K562 (cell line): ENCODE measurements around the gene EPN3. TPM values are rescaled to one million over a fixed set of nuclear protein-coding genes. Genes with fewer than 3 reads are reported as not detected.

ENCODE experiments used
- ELF4 ChIP-seq: fragments of 450-650 bp; formaldehyde crosslinking; IDR thresholded peaks from 2 replicates; pipeline ENCODE4 v1.4.0; 2022; ENCODE audit warnings: missing genetic modification characterization
- GABPA ChIP-seq: fragments of 200-800 bp; sonication (Bioruptor generic); conservative IDR thresholded peaks from 2 replicates; pipeline ENCODE4 v1.6.1; 2016; ENCODE audit warnings: low read depth, missing genetic modification characterization, missing compliant biosample characterization
- OTX1 ChIP-seq: fragments of 450-650 bp; formaldehyde crosslinking; IDR thresholded peaks from 2 replicates; pipeline ENCODE4 v1.4.0; 2022; ENCODE audit warnings: mild to moderate bottlenecking
- RBM17 ChIP-seq: fragments of 200-400 bp; formaldehyde crosslinking; IDR thresholded peaks from 2 replicates; pipeline ENCODE4 v1.6.1; 2017; ENCODE audit warnings: low read depth, mild to moderate bottlenecking, low read length, borderline replicate concordance
- SMARCE1 ChIP-seq: fragments of 450-650 bp; IDR thresholded peaks from 2 replicates; pipeline ENCODE4 v1.7.1; 2016; ENCODE audit warnings: mild to moderate bottlenecking
- polyA plus RNA-seq, 8 experiments: library from polyadenylated mRNA; depleted of rRNA in 4 of 8; stranded (reverse) in 5 of 8; unstranded in 3 of 8; fragments of >200 nt; fragmentation: Nextera tagmentation in 2 of 8; fragmentation: Illumina TruSeq in 1 of 8; extraction: Ambion mirVana in 2 of 8; extraction: Trizol in 1 of 8; gene quantifications; 2 replicates each; pipeline versions ENCODE4 v1.2.1 to v1.2.3, GENCODE V29; 2011 to 2014; ENCODE audit warnings: inconsistent platforms in 1 of 8, missing spikeins in 1 of 8
- total RNA-seq, 7 experiments: library from RNA; depleted of rRNA in 6 of 7; stranded (reverse); fragments of >200 nt in 6 of 7; fragmentation: Illumina TruSeq in 2 of 7; extraction: Trizol in 2 of 7; gene quantifications; 2 replicates each; pipeline versions ENCODE4 v1.2.1 to v1.2.3, GENCODE V29; 2011 to 2021; ENCODE audit warnings: low replicate concordance in 1 of 7
- TF ChIP-seq, protein P1 (sequence below): sonication (generic); formaldehyde crosslinking; IDR thresholded peaks from 2 replicates; pipeline ENCODE4 v1.8.0; 2023; ENCODE audit warnings: mild to moderate bottlenecking, missing genetic modification reagents
- TF ChIP-seq, protein P2 (sequence below): fragments of 250-450 bp; sonication (Bioruptor Pico); IDR thresholded peaks from 2 replicates; pipeline ENCODE4 v1.5.0; 2021; ENCODE audit warnings: mild to moderate bottlenecking, borderline replicate concordance

Gene EPN3
- total and polyA plus RNA-seq, 9 of the 15 experiments (the other 6 are each of a cell fraction or from before 2014, with no cell fraction given), result 0.16 TPM; not detected in 8

DNA sequence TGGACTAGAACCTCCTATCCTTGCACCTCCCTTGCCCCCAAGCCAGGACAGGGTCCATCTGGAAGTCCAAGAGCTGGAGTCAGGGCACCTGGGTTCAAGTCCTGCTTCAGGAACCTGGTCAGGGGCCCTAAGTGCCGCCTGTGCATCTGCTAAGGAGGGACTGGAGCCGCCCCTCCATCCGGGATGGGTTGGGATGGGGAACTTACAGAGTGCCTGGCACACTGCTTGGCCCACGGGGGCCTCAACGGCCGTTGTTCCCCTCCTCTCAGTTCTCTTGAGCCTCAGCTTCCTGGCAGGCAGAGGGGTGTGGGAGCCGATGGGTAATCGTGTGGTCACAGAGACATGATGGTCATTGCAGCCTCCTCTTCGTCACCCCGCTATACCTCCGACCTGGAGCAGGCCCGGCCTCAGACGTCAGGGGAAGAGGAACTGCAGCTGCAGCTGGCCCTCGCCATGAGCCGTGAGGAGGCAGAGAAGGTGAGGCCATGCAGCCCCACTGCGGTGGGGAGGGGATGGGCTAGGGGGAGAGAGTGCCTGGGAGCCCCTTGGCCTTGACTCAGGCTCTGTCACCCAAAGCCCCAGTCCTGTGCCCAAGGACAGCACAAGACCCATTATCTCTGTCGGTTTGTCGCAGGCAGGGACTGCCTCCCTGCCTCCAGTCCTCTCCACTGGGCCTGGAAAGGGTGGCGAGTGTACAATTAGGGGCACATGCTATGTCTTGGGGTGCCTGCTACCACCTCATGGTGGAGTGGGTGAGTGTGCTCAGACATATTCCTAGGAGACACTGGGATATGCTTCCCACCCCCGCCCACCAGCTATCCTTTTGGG lies 5.4 kb downstream of the EPN3 start (continued):
- TF ChIP-seq, protein P1, sequence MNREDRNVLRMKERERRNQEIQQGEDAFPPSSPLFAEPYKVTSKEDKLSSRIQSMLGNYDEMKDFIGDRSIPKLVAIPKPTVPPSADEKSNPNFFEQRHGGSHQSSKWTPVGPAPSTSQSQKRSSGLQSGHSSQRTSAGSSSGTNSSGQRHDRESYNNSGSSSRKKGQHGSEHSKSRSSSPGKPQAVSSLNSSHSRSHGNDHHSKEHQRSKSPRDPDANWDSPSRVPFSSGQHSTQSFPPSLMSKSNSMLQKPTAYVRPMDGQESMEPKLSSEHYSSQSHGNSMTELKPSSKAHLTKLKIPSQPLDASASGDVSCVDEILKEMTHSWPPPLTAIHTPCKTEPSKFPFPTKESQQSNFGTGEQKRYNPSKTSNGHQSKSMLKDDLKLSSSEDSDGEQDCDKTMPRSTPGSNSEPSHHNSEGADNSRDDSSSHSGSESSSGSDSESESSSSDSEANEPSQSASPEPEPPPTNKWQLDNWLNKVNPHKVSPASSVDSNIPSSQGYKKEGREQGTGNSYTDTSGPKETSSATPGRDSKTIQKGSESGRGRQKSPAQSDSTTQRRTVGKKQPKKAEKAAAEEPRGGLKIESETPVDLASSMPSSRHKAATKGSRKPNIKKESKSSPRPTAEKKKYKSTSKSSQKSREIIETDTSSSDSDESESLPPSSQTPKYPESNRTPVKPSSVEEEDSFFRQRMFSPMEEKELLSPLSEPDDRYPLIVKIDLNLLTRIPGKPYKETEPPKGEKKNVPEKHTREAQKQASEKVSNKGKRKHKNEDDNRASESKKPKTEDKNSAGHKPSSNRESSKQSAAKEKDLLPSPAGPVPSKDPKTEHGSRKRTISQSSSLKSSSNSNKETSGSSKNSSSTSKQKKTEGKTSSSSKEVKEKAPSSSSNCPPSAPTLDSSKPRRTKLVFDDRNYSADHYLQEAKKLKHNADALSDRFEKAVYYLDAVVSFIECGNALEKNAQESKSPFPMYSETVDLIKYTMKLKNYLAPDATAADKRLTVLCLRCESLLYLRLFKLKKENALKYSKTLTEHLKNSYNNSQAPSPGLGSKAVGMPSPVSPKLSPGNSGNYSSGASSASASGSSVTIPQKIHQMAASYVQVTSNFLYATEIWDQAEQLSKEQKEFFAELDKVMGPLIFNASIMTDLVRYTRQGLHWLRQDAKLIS (CRISPR knock-in tag), result no peak
- no peak for TF ChIP-seq RBM17
- TF ChIP-seq, protein P2, sequence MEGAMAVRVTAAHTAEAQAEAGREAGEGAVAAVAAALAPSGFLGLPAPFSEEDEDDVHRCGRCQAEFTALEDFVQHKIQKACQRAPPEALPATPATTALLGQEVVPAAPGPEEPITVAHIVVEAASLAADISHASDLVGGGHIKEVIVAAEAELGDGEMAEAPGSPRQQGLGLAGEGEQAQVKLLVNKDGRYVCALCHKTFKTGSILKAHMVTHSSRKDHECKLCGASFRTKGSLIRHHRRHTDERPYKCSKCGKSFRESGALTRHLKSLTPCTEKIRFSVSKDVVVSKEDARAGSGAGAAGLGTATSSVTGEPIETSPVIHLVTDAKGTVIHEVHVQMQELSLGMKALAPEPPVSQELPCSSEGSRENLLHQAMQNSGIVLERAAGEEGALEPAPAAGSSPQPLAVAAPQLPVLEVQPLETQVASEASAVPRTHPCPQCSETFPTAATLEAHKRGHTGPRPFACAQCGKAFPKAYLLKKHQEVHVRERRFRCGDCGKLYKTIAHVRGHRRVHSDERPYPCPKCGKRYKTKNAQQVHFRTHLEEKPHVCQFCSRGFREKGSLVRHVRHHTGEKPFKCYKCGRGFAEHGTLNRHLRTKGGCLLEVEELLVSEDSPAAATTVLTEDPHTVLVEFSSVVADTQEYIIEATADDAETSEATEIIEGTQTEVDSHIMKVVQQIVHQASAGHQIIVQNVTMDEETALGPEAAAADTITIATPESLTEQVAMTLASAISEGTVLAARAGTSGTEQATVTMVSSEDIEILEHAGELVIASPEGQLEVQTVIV, result no peak
- no peak for TF ChIP-seq OTX1 (CRISPR knock-in tag)
- TF ChIP-seq ELF4, result no peak
- TF ChIP-seq SMARCE1, result no peak
- TF ChIP-seq GABPA (tag), result no peak
